ENCODE data around the gene PSMC5. TPM values are rescaled to one million over a fixed set of nuclear protein-coding genes. Genes with fewer than 3 reads are reported as not detected.
"Not testable (repeated sequence)": the region's sequence is repeated elsewhere in the genome, so short reads cannot be mapped to it uniquely, and the experiment has no call there.

PSMC5 gene
- total RNA-seq, 2 experiments from 2014 or later, result 157 to 195 TPM

GRCh38 chr17:63835167-63835720 is 8.0 kb downstream of the PSMC5 start:
- H3K27me3 Mint-ChIP-seq, result no peaks in the 10 kb centered on the region
- no peak for ATAC-seq
- H3K9me3 Mint-ChIP-seq (ENCODE audit: low read depth), result no peaks in the 10 kb centered on the region
- H3K4me1 Mint-ChIP-seq, result peaks cover 39% of the 10 kb centered on the region
- peaks cover 49% of the 10 kb centered on the region for H3K36me3 Mint-ChIP-seq
- DNase-seq, result no peak
- CTCF ChIA-PET, result interaction anchor here (0.6 to 4.0 kb wide), 15 partner anchors 8 to 410 kb away, joined by 3 to 15 read pairs (median 4); partner anchors contain the start of genes CCDC47 and DDX42
- H3K4me3 Mint-ChIP-seq, result no peak overlapping the region
- no peak overlapping the region for H3K27ac Mint-ChIP-seq

DNA sequence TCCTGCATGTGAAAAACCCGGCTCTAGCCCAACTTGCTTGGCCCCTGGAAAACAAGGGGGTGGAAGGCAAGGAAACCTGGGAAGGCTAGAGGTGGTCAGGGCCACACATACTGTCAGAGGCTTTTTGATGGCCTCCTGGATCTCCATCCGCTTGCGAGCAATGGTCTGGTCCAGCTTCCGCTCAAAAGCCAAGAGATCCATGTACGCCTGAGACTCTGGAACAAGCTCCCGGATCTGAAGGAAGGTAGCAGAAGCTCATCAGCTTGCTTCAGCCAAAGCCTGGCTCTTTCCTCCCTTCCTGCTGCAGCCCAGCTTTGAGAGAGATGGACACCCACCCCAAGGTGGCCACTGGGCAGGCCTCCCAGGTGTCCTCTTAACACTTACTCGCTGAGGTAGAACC is 9.6 kb downstream of the PSMC5 start:
- ATAC-seq (no peak), DNase-seq (no peak)
- no peak overlapping the region for H3K4me3 Mint-ChIP-seq
- CTCF ChIA-PET, result interaction anchor here (1.1 to 1.3 kb wide), 2 partner anchors 8 to 138 kb away, joined by 3 to 7 read pairs; no protein-coding TSS in a partner anchor
- H3K9me3 Mint-ChIP-seq (ENCODE audit: low read depth), result no peaks in the 10 kb centered on the region
- H3K27ac Mint-ChIP-seq, result no peak overlapping the region
- H3K4me1 Mint-ChIP-seq, result peaks cover 37% of the 10 kb centered on the region
- no peaks in the 10 kb centered on the region for H3K27me3 Mint-ChIP-seq
- peaks cover 42% of the 10 kb centered on the region for H3K36me3 Mint-ChIP-seq

- Mint-ChIP-seq H3K4me3 (no peak overlapping the region), H3K27me3 (no peaks in the 10 kb centered on the region), H3K36me3 (peaks cover 35% of the 10 kb centered on the region), H3K27ac (no peak overlapping the region), H3K9me3 (ENCODE audit: low read depth) (no peaks in the 10 kb centered on the region), H3K4me1 (peaks cover 32% of the 10 kb centered on the region)
- CTCF ChIA-PET, result interaction anchor here (1.1 to 1.3 kb wide), 2 partner anchors 9 to 139 kb away, joined by 3 to 7 read pairs; no protein-coding TSS in a partner anchor
- no peak for DNase-seq
- ATAC-seq, result no peak
Observed at GRCh38 chr17:63837480-63837879, 10.2 kb downstream of the PSMC5 start.

DNA sequence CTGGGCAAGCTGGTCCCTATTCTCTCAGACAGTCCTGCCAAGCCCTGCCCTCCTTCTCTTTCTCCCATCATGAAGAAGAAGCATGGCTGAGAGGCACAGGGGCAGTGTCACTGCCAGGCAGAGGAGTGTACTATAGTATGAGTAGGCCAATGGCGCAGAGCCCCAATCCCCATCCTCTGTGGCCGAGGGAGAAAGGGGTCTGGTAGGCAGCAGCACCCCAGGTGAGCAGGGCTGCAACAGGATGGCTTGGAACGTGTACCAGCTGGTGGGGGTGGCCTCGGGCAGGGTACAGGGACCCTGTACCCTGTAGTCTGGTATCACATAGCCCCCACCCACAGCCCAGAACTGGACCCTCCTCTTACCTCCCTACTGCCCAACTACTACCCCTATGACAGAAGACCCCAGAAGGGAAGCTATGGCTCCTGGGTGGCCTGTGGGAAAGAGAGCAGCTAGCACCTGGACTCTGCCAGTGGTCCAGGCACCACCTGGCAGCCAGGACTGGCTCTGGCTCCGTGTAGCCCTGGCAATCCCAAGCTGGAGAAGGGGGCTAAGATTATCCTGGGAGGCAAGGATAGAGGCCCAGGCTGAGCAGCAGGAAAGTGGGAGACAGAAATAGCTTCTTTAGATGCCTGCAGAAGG is 10.8 kb downstream of the PSMC5 start:
- ATAC-seq (no peak), DNase-seq (no peak)
- Mint-ChIP-seq H3K4me3 (no peak overlapping the region), H3K4me1 (peaks cover 32% of the 10 kb centered on the region), H3K27me3 (no peaks in the 10 kb centered on the region), H3K9me3 (ENCODE audit: low read depth) (no peaks in the 10 kb centered on the region), H3K36me3 (peaks cover 30% of the 10 kb centered on the region), H3K27ac (no peak overlapping the region)
- CTCF ChIA-PET, result interaction anchor here (0.7 to 4.5 kb wide), 6 partner anchors 7 to 101 kb away, joined by 3 to 28 read pairs (median 7); partner anchors contain the start of genes FTSJ3 and PSMC5

- CTCF ChIA-PET, result interaction anchor here (0.7 to 4.5 kb wide), 7 partner anchors 7 to 290 kb away, joined by 3 to 28 read pairs (median 4); partner anchors contain the start of genes FTSJ3 and PSMC5
- H3K36me3 Mint-ChIP-seq, result peaks cover 25% of the 10 kb centered on the region
- no peak overlapping the region for H3K4me3 Mint-ChIP-seq
- H3K27ac Mint-ChIP-seq, result peak overlapping the region; percentile 52
- no peaks in the 10 kb centered on the region for H3K9me3 Mint-ChIP-seq (ENCODE audit: low read depth)
- no peaks in the 10 kb centered on the region for H3K27me3 Mint-ChIP-seq
- H3K4me1 Mint-ChIP-seq, result peaks cover 34% of the 10 kb centered on the region
- no peak for ATAC-seq
- no peak for DNase-seq
Observed at GRCh38 chr17:63838631-63839171, 11.5 kb downstream of the PSMC5 start.

GRCh38 chr17:63840591-63841349 is 13.5 kb downstream of the PSMC5 start:
- H3K27ac Mint-ChIP-seq, result peak overlapping the region; percentile 90
- H3K4me1 Mint-ChIP-seq, result peaks cover 33% of the 10 kb centered on the region
- no peak for ATAC-seq
- no peaks in the 10 kb centered on the region for H3K27me3 Mint-ChIP-seq
- CTCF ChIA-PET, result interaction anchor here (0.7 to 4.5 kb wide), 7 partner anchors 8 to 415 kb away, joined by 3 to 28 read pairs (median 4); partner anchors contain the start of genes GH2 and MAP3K3
- peaks cover 18% of the 10 kb centered on the region for H3K36me3 Mint-ChIP-seq
- peak overlapping the region; percentile 95 for H3K4me3 Mint-ChIP-seq
- no peaks in the 10 kb centered on the region for H3K9me3 Mint-ChIP-seq (ENCODE audit: low read depth)
- no peak for DNase-seq

DNA sequence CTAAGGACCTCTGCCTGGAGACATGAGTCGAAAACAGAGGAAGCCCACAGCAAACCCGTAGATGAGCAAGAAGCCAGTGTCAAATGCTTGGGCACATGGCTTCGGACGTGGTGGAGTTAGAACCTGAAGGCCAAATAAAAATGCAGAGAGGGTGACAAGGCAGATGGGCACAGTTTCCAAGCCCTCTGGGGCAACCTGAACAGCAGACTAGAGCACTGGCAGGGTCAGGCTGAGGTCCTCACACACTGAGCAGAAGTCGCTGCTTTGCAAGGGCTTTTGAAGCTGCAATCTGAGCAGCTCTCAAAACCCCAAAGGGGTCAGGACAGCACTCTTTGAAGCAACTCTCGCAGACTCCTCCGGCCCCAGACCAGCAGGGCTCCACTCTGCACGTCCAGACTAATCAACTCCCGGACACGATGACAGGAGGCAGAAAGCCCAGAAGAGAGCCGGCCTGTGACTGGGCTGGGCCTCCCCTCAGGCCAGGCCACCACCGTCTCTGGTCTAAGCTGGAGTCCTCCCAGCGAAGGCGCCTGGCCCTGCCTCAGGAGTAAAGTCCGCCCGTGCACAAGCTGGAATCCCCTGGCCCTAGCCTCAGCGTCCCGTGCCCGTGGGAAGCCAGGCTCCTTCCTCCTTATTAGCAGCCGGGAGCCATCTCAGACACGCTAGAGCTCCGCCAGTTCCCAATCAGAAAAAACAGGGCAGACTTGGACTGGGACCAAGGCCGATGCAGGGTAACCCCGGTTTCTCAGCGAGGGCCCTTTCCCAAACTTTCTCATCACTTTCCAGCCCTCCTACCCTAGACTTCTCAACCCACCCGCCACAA is 14.3 kb downstream of the PSMC5 start:
- H3K4me1 Mint-ChIP-seq, result peaks cover 31% of the 10 kb centered on the region
- peaks cover 13% of the 10 kb centered on the region for H3K36me3 Mint-ChIP-seq
- H3K9me3 Mint-ChIP-seq (ENCODE audit: low read depth), result no peaks in the 10 kb centered on the region
- DNase-seq, result no peak
- peak overlapping the region; percentile 90 for H3K27ac Mint-ChIP-seq
- H3K27me3 Mint-ChIP-seq, result no peaks in the 10 kb centered on the region
- ATAC-seq, result no peak
- H3K4me3 Mint-ChIP-seq, result peak overlapping the region; percentile 95
- CTCF ChIA-PET, result interaction anchor here (0.8 to 4.5 kb wide), 5 partner anchors 10 to 416 kb away, joined by 3 to 28 read pairs (median 4); partner anchors contain the start of genes GH2 and MAP3K3

DNA sequence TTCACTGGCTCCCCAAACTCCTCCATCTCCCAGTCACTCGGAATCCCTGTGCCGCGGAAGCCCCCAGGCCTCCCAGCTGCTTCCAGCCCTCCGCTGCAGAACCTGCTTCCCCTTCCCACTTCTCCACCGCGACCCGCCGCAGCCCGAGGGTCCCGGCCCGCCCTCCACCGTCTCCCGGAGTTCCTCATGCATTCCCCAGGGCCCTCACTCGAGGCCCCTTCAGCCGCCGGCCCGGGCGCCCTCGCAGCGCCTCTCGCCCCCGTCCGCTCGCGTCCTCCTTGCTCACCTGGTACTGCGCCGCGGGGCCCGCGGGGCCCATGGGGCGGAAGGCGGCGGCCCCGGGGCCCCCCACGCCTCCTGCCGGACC is 14.9 kb downstream of the PSMC5 start:
- peak; percentile 32 for ATAC-seq
- peak; percentile 60 for DNase-seq

DNA sequence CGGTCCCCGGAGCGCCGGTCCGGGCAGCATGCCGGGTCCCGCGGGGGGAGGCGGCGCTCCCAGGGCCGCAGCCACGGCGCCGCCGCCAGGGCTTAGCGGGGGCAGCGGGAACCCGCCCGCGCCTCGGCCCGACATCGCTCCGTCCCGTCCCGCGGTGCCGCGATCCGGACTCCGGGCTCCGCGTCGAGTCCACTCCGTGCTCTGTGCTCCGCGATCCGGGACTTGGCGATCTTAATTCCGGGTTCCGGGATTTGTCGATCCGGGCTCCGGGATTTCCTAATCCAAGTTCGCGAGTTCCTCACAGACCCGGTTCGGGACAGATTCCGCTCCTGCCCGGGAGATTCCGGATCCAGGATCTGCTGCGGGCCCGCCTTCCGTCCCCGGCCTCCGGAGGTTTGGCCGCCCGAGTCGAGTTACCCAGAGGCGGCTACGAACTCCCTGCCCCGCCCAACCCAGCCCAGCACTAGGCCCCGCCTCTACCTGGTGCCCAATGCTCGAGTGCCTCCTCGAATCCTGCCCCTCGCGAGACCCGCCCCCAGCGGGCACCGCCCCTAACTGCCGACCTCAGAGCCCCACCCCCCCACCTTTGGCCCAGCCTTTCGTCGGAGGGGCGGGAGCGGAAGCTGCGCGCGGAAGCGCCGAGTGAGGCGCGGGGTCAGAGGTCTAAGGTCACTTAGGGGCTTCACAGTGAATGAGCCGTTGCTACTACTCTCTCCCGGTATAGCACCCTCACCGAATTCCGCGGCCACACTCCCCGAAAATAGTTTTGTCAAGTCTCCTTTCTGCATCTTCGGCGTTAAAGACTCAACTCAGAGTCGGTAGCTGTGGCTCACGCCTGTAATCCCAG is 15.5 kb downstream of the PSMC5 start, which contains the start of gene SMARCD2:
TSS of gene SMARCD2 (minus strand) at position 146 of the 847 bp plus-strand sequence. CDS start at position 135, 11 bp downstream.
- H3K36me3 Mint-ChIP-seq, result peaks cover 8% of the 10 kb centered on the region
- ATAC-seq, result peak; percentile 91
- CTCF ChIA-PET, result interaction anchor here (0.6 to 4.5 kb wide), 14 partner anchors 8 to 291 kb away, joined by 3 to 28 read pairs (median 4); partner anchors contain the start of genes DDX42, FTSJ3 and ICAM2

More for the DNA sequence above, 14.9 kb downstream of the PSMC5 start:
- Mint-ChIP-seq H3K9me3 (ENCODE audit: low read depth) (no peaks in the 10 kb centered on the region), H3K4me3 (peak overlapping the region; percentile 95), H3K27ac (peak overlapping the region; percentile 90), H3K4me1 (peaks cover 31% of the 10 kb centered on the region), H3K36me3 (peaks cover 7% of the 10 kb centered on the region), H3K27me3 (no peaks in the 10 kb centered on the region)
- CTCF ChIA-PET, result interaction anchor here (0.9 to 4.5 kb wide), 4 partner anchors 11 to 417 kb away, joined by 3 to 28 read pairs (median 4); partner anchors contain the start of gene MAP3K3

DNA sequence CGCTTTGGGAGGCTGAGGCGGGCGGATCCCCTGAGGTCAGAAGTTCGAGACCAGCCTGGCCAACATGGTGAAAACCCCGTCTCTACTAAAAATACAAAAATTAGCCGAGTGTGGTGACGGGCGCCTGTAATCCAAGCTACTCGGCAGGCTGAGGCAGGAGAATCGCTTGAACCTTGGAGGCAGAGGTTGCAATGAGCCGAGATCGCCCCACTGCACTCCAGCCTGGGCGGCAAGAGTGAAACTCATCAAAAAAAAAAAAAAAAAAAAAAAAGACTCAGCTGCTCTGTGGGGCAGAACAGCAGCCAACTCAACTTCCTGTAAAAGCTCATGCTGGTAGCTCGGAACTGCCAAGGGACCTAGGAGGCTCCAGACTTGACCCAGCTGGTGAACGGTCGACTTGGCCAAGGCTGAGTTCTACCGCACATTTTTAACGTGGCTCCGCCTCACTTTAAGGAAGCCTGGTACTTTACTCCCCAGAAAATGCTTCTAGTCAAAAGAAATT is 16.2 kb downstream of the PSMC5 start:
- Mint-ChIP-seq H3K4me3 (peak overlapping the region; percentile 95), H3K4me1 (peaks cover 40% of the 10 kb centered on the region), H3K36me3 (peaks cover 14% of the 10 kb centered on the region), H3K27ac (peak overlapping the region; percentile 94)
- ATAC-seq (peak; percentile 11), DNase-seq (peak; percentile 59)
- CTCF ChIA-PET, result interaction anchor here (0.6 to 2.0 kb wide), 16 partner anchors 9 to 290 kb away, joined by 3 to 10 read pairs (median 3); partner anchors contain the start of genes CCDC47, DDX42, FTSJ3 and ICAM2
- H3K27me3 Mint-ChIP-seq; H3K9me3 Mint-ChIP-seq (ENCODE audit: low read depth): not testable (repeated sequence)

More for the DNA sequence above, 15.5 kb downstream of the PSMC5 start, which contains the start of gene SMARCD2:
- no peaks in the 10 kb centered on the region for H3K9me3 Mint-ChIP-seq (ENCODE audit: low read depth)
- peak within 1 kb of the TSS; percentile 95 for H3K4me3 Mint-ChIP-seq
- peak; percentile 99 for DNase-seq
- H3K27ac Mint-ChIP-seq, result peak within 1 kb of the TSS; percentile 94
- no peaks in the 10 kb centered on the region for H3K27me3 Mint-ChIP-seq
- peaks cover 33% of the 10 kb centered on the region for H3K4me1 Mint-ChIP-seq
